ENCODE results near the gene MYO1F. TPM values are rescaled to one million over a fixed set of nuclear protein-coding genes. Genes with fewer than 3 reads are reported as not detected.

The MYO1F gene
- total and polyA plus RNA-seq, 10 of the 15 experiments (the other 5 are each of a cell fraction or from before 2014, with no cell fraction given), result 3.5 to 49.4 (median 31.3) TPM

- DNase-seq (ENCODE audit: low read depth, low spot score) (no peak), ATAC-seq (peak; percentile 62), FAIRE-seq (peak; percentile 83)
- Histone ChIP-seq H3K4me1 (ENCODE audit: control insufficient read depth, insufficient read depth, low read length) (peaks cover 8% of the 10 kb centered on the region), H2AFZ (ENCODE audit: control insufficient read depth, low read depth, low read length) (no peak overlapping the region), H3K4me2 (ENCODE audit: control insufficient read depth, insufficient read depth) (no peak overlapping the region), H3K36me3 (ENCODE audit: control insufficient read depth in 2 of 2, insufficient read depth in 2 of 2, low read length in 1 of 2) (no peaks in the 10 kb centered on the region), H4K20me1 (ENCODE audit: control insufficient read depth, insufficient read depth) (no peaks in the 10 kb centered on the region), H3K9ac (ENCODE audit: control insufficient read depth, insufficient read depth, low read length) (no peak overlapping the region), H3K27me3 (replicated peaks in 1 of 2; ENCODE audit: control insufficient read depth in 2 of 2, insufficient read depth in 2 of 2, low read length in 1 of 2) (peaks cover 0 to 5% of the 10 kb centered on the region in 2 experiments; a peak in 1 of 4 replicates), H3K4me3 (no peak overlapping the region), H3K9me3 (replicated peaks; ENCODE audit: control insufficient read depth, insufficient read depth, low read length) (no peaks in the 10 kb centered on the region), H3K27ac (ENCODE audit: control insufficient read depth, insufficient read depth) (no peak overlapping the region), H3K79me2 (ENCODE audit: control insufficient read depth, insufficient read depth, low read length) (no peaks in the 10 kb centered on the region)
- POLR2A ChIA-PET, result interaction anchor here (0.6 kb wide), 1 partner anchor 131 kb away, joined by 4 read pairs; no protein-coding TSS in a partner anchor
- WGBS (ENCODE audit: insufficient coverage, insufficient replicate concordance, low lambda C conversion rate, missing lambda C conversion rate), result under 1% methylated on average over 18 of the region's 21 CpGs
- no TSS peak for BruUV-seq (replicated peaks)
- in situ Hi-C loops (cut with MboI), result no loop called here
- intact Hi-C loops (cut with micrococcal nuclease; ENCODE audit: unreplicated experiment), result loop anchor here (5.0 kb wide), 1 partner anchor 228 kb away; no protein-coding TSS in a partner anchor
- SMC1A ChIA-PET (ENCODE audit: uncharacterized antibody, unreplicated experiment), result interaction anchor here (0.7 kb wide), 1 partner anchor 78 kb away, joined by 4 read pairs; no protein-coding TSS in a partner anchor
- RAD21 ChIA-PET (ENCODE audit: unreplicated experiment), result interaction anchor here (0.6 to 1.9 kb wide), 6 partner anchors 10 to 1552 kb away, joined by 3 to 10 read pairs (median 4); partner anchors contain the start of genes MARCHF2 and ZNF414
- CTCF ChIA-PET, result interaction anchor here (0.5 to 7.3 kb wide), 28 partner anchors 9 to 1102 kb away, joined by 3 to 73 read pairs (median 3); partner anchors contain the start of genes MARCHF2, ZNF317 and ZNF414
- TF ChIP-seq RUNX3 (IDR thresholded peaks at IDR 0.05; ENCODE audit: low read length), result peak; percentile 25; the same call in 1 of the 2 replicates
- no peak for TF ChIP-seq ETV6 (conservative IDR thresholded peaks at IDR 0.05 in 1 of 2, IDR thresholded peaks at IDR 0.05 in 1 of 2; ENCODE audit: borderline replicate concordance in 1 of 2, low read depth in 1 of 2)
- peak; percentile 80 for TF ChIP-seq ELK1 (IDR thresholded peaks at IDR 0.05; ENCODE audit: low read depth, low read length)
- TF ChIP-seq TCF12 (IDR thresholded peaks at IDR 0.05; ENCODE audit: low read depth, low read length), result peak; percentile 95
- TF ChIP-seq JUND (IDR thresholded peaks at IDR 0.05; ENCODE audit: low read depth, low read length), result no peak
- peak; percentile 42 for TF ChIP-seq RELA (IDR thresholded peaks at IDR 0.05; ENCODE audit: borderline replicate concordance, partially characterized antibody)
- TF ChIP-seq HCFC1 (IDR thresholded peaks at IDR 0.05; ENCODE audit: low read length), result peak; percentile 24; the same call in 1 of the 2 replicates
- TF ChIP-seq TARDBP (IDR thresholded peaks at IDR 0.05; ENCODE audit: borderline replicate concordance), result 0 out of 2 replicates have a peak, but pooled peaks have one; percentile 28
- TF ChIP-seq YY1 (IDR thresholded peaks at IDR 0.05; ENCODE audit: low read depth, low read length), result peak; percentile 82
- no peak for TF ChIP-seq CREB1 (IDR thresholded peaks at IDR 0.05; ENCODE audit: low read depth)
- TF ChIP-seq ZNF207 (IDR thresholded peaks at IDR 0.05; ENCODE audit: borderline replicate concordance), result peak; percentile 67; the same call in 1 of the 2 replicates
- TF ChIP-seq USF2 (IDR thresholded peaks at IDR 0.05; ENCODE audit: borderline replicate concordance, low read depth, low read length), result no peak
- no peak for TF ChIP-seq CEBPB (IDR thresholded peaks at IDR 0.05; ENCODE audit: borderline replicate concordance in 1 of 2, low read depth in 2 of 2, low read length in 2 of 2)
- TF ChIP-seq TAF1 (IDR thresholded peaks at IDR 0.05; ENCODE audit: borderline replicate concordance, low read depth, low read length), result no peak
- peak; percentile 79 for TF ChIP-seq RAD21 (IDR thresholded peaks at IDR 0.05; ENCODE audit: insufficient read depth, low read depth, low read length)
- peak; percentile 87 for TF ChIP-seq SMC3 (IDR thresholded peaks at IDR 0.05; ENCODE audit: borderline replicate concordance, low read length)
- TF ChIP-seq IKZF2 (IDR thresholded peaks at IDR 0.05), result 0 out of 4 replicates have a peak, but pooled peaks of 1 of the 2 experiments have one; percentile 26
- peak; percentile 92 for TF ChIP-seq SMARCA5 (IDR thresholded peaks at IDR 0.05)
- TF ChIP-seq CTCF (IDR thresholded peaks at IDR 0.05 in 2 of 3, conservative IDR thresholded peaks at IDR 0.05 in 1 of 3; ENCODE audit: control insufficient read depth in 2 of 3, extremely low read depth in 1 of 3, insufficient read depth in 1 of 3, low read depth in 3 of 3, low read length in 3 of 3), result peak; percentile 99
- TF ChIP-seq BHLHE40 (IDR thresholded peaks at IDR 0.05; ENCODE audit: borderline replicate concordance in 1 of 2, low read depth in 2 of 2, low read length in 1 of 2), result peak; percentile 25 to 58; a peak in 2 of 4 replicates
Measured at GRCh38 chr19:8580710-8581281, 3.6 kb upstream of the MYO1F start.
